ENCODE data around the gene COASY.
A peak's percentile ranks its signal among the peaks of the same experiment; 100 is the strongest.

Gene COASY

GRCh38 chr17:42577532-42578281, 15.8 kb downstream of the COASY start, which contains the start of gene PSMC3IP:
TSS of gene PSMC3IP (minus strand) at chr17:42577729. CDS start at chr17:42577686, 43 bp downstream.
- peak; percentile 96 for DNase-seq

DNA sequence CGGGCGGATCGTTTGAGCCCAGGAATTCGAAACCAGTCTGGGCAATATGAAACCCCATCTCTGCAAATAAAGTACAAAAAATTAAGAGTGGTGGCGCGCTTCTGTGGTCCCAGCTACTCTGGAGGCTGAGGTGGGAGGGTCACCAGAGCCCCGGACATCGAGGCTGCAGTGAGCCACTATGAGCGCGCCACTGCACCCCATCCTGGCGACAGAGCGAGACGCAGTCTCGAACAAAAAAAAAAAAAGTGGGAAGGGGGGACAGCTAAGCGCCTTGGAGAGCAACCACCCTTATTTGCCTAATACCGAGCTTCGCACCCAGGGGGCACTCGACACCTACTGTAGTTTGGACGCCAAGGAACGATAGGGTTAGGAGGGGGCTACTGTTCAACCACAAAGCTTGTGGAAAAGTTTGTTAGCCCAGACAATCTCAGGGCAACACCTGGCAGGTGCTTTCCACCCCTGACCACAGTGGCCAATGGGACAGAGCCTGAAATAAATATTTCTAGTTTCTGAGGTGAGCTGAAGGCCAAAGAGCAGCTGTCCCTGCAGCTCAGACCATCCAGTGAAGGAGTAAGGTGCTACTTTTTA, 16.4 kb downstream of the COASY start:
- peak; percentile 88 for DNase-seq

- DNase-seq: no peak
Observed at GRCh38 chr17:42579794-42580551, 18.0 kb downstream of the COASY start.

- no peak for DNase-seq
Observed at GRCh38 chr17:42581744-42582270, 19.9 kb downstream of the COASY start.

DNA sequence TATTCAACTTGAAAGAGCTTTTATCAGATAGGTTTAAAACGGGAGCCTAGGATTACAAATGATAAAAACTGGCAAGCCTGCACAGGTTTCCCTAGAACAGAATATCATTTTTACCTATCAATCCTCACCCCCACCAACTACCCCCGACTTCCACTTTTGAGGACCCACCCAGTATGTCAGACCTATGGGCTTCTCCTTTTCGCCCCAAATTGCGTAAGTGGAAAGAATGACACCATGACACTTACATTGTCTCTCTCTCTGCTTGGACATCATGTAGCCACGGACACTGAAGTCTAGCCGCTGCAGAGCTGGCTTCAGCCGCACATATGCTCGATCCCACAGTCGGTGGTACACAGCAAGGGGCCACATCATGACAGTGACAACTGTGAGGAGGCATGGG, 22.9 kb downstream of the COASY start:
- no peak for DNase-seq

- DNase-seq: no peak
Observed at GRCh38 chr17:42585353-42585752, 23.4 kb downstream of the COASY start.

GRCh38 chr17:42586514-42587230, 24.7 kb downstream of the COASY start:
- DNase-seq: no peak

- no peak for DNase-seq
Observed at GRCh38 chr17:42590886-42591285, 28.9 kb downstream of the COASY start.

GRCh38 chr17:42591411-42591810, 29.5 kb downstream of the COASY start:
- no peak for DNase-seq

DNA sequence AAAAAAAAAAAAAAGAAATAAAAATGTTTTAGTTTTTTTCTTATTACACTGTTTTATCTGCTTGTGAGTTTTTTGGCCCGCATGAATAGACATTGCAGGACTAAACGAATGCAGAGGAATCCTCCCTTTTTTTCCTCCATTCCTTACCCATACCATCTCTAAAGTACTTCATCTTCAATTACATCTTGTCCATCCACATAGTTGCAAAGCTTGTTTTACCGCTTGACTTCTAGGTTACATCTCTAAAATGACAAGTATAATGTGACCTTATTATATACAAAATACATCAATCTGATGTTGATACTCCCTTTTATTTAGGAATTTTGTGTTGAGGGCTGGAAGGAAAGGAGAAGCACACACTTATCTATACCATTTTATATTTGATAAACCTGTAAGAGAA, 34.4 kb downstream of the COASY start:
- no peak for DNase-seq

DNA sequence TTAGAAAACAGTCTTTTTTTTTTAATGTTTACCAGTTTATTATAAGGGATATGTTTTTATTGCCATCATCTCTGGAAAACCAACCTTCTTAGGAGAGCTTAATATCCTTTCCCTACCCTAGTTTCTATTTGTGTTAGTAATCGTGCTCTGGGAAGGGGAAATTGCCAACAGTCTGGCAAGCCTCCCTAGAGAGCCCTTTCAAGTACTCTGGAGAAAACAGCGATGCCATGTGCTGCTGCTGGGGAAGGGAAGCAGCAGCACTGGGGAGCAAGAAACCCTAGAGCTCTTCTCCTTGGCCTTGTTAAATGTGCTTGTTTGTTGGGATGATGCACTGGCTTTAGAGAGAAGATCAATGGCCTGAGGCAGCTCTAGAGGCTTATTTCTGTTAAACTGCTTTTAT, 37.0 kb downstream of the COASY start:
- no peak for DNase-seq

- DNase-seq: no peak
Observed at GRCh38 chr17:42603318-42603717, 41.4 kb downstream of the COASY start.

DNA sequence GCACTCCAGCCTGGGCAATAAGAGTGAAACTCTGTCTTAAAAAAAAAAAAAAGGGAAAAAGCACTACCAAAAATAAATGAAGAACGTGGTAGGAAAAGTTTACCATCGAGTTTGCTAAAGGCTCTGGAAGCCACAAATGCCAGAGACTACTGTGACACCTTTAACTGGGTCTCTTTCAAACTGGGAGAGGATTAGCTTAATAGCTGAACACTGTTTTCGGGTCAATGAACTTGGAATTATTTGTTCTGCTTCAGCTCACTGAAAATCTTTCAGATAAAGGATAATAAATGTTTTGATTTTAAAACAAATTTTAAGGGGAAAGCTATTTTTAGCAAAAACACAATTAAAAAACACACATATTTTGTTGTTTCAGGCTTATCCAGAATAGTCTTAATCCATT, 45.8 kb downstream of the COASY start:
- DNase-seq: no peak

DNA sequence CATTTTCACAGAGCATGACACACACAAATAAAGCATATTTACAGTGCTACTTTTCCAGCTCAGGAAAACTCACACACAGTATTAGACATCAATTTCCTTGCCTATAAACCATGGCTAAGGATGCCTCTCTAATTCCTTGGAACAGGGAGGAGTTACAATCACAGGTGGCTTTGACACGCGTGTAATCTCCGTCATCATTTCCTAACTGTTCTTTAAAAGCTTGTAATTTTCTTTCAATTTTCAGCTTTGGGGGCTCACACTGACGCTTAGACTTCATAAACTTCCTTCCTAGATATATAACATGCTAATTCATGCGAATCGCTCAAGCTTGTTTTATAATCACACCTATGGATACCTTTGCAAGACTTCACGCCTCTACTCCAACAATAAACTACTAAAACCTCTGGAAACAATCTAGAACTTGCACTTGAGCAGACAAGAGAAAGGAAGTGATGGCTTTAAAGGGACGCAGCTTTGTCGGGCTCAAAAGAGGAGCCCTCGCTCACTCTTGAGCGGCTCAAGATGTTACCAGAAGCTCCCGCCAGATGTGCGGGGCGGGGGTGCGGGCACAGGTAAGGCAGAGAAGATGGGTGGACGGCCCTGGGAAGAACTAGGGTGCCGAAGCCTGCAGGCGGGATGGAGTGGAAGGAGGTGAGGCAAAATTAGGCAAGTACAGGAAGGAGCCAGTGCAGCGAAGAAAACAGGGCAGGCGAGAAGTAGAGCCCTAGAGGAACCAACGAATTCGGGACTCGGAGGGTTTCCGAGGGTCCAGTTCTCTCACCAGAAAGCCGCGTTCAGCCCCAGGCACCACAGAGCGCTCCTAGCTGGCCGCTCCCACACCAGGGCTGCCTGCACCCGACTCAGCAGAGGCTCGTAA, 46.6 kb downstream of the COASY start:
- DNase-seq: no peak

DNA sequence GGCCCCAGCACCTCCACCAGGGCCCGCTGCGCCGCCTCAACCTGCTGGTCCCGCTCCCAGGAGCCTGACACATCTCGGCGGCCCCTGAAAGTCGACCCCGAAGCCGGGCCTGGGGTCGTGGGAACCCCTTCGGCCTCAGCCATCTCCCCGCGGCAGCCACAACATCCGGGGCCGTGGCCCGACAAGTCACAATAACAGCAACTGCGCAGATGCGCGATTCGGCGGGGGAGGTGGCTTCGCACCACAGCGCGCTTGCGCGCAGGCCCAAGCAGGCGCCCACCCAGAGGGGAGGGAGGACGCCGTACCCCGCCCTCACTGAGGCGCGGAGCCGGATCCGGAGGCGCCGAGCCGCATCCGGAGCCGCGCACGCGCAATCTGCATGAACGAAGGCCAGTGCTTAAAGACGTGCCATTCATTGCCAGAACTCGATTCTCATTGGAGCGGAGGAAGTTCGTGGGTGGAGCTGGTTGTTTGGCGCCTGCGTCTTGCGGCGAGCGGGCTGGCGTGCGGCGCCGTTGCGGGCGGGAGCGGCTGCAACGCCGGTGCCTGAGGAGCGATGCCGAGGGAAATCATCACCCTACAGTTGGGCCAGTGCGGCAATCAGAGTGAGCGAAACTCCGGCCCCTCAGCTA, 47.4 kb downstream of the COASY start, which contains the start of the genes RETREG3 and TUBG1:
RETREG3 (minus strand) TSS at position 193 of the 632 bp plus-strand sequence; CDS start at position 143, 50 bp downstream.
TUBG1 (plus strand) TSS at position 502 of the 632 bp plus-strand sequence; CDS start at position 557, 55 bp downstream.
- peak; percentile 99 for DNase-seq

- DNase-seq: peak; percentile 60
Observed at GRCh38 chr17:42609814-42610801, 48.2 kb downstream of the COASY start.

DNA sequence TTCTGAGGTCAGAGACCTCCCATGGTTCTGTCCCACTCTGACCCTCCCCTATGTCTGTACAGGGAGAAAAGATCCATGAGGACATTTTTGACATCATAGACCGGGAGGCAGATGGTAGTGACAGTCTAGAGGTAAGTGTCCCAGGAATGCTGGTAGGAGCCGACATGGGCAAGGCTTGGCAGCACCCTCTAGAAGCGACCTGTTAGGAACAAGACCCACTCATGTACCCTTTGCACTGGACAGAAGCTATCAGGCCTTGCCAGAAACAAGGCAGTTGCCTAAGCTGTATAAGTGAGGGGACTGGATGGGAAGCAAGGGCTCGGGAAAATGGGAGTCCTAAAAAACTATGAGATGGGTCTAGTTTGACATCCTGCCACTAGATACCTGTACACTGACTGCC, 50.1 kb downstream of the COASY start:
- no peak for DNase-seq

- DNase-seq: no peak
Observed at GRCh38 chr17:42613699-42614295, 51.8 kb downstream of the COASY start.

All from activated CD8-positive, alpha-beta memory T cell treated with anti-CD3 and anti-CD28 coated beads for 24 hours (primary cell).